ENCODE data around the gene ZNF69. TPM values are rescaled to one million over a fixed set of nuclear protein-coding genes. Genes with fewer than 3 reads are reported as not detected.

The ZNF69 gene
- total and polyA plus RNA-seq, 2 donors (not counting 3 experiments of a cell fraction or from before 2014, with no cell fraction given), result 1.9 to 5.6 TPM

DNA sequence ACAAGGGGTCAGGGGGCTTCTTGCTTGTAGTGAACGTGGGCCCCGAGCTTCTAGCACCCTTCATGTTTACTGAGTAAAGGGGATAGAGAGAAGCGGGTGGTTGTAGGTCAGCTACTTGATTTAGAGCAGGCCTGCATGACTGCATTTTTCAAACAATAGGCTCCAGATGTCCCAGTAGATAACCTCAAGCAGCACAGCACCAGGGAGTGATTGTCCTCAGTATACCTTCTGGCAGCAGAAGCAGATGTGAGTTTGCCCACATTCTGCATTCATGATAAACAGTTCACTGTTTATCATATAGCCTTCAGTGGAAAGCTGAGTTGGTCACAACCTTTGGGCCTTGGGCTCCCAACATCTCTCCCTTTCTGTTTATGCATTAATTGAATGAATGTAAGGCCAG, 34.2 kb upstream of the ZNF69 start:
- FAIRE-seq (no peak), DNase-seq (ENCODE audit: low read depth, low spot score) (no peak)
- peaks cover 0 to 3% of the 10 kb centered on the region in 2 experiments for H3K27me3 ChIP-seq (ENCODE audit: control insufficient read depth in 2 of 2, insufficient read depth in 2 of 2, low read length in 2 of 2)
- H3K9me1 ChIP-seq (replicated peaks; ENCODE audit: control insufficient read depth, extremely low read depth, insufficient read depth, low read length), result no peaks in the 10 kb centered on the region
- ChIA-PET CTCF (no interaction called here), POLR2A (no interaction called here)
- TF ChIP-seq, protein P1, sequence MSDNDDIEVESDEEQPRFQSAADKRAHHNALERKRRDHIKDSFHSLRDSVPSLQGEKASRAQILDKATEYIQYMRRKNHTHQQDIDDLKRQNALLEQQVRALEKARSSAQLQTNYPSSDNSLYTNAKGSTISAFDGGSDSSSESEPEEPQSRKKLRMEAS (IDR thresholded peaks at IDR 0.05; ENCODE audit: insufficient read depth, insufficient read length), result no peak
- TF ChIP-seq JUN (IDR thresholded peaks at IDR 0.05; ENCODE audit: borderline replicate concordance, insufficient read depth, insufficient read length, low read depth) (no peak), GATA2 (IDR thresholded peaks at IDR 0.05; ENCODE audit: insufficient read depth, insufficient read length, low read depth, low read length) (no peak), POLR2AphosphoS5 (IDR thresholded peaks at IDR 0.05; ENCODE audit: insufficient read depth, low read depth, low read length) (no peak), FOS (IDR thresholded peaks at IDR 0.05; ENCODE audit: borderline replicate concordance, insufficient read depth, low read length) (no peak), MYC (IDR thresholded peaks at IDR 0.05; ENCODE audit: low read depth, low read length) (no peak), EZH2 (IDR thresholded peaks at IDR 0.05; ENCODE audit: borderline replicate concordance, low read depth, low read length, severe bottlenecking) (no peak), POLR2A (IDR thresholded peaks at IDR 0.05; ENCODE audit: low read depth, low read length) (no peak)
- TF ChIP-seq, protein P2, sequence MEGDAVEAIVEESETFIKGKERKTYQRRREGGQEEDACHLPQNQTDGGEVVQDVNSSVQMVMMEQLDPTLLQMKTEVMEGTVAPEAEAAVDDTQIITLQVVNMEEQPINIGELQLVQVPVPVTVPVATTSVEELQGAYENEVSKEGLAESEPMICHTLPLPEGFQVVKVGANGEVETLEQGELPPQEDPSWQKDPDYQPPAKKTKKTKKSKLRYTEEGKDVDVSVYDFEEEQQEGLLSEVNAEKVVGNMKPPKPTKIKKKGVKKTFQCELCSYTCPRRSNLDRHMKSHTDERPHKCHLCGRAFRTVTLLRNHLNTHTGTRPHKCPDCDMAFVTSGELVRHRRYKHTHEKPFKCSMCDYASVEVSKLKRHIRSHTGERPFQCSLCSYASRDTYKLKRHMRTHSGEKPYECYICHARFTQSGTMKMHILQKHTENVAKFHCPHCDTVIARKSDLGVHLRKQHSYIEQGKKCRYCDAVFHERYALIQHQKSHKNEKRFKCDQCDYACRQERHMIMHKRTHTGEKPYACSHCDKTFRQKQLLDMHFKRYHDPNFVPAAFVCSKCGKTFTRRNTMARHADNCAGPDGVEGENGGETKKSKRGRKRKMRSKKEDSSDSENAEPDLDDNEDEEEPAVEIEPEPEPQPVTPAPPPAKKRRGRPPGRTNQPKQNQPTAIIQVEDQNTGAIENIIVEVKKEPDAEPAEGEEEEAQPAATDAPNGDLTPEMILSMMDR (IDR thresholded peaks at IDR 0.05; ENCODE audit: extremely low read depth in 1 of 2, insufficient read depth in 1 of 2, low read depth in 1 of 2, low read length in 2 of 2), result no peak
- no peaks in the 10 kb centered on the region for H4K20me1 ChIP-seq (replicated peaks; ENCODE audit: control insufficient read depth, extremely low read depth, insufficient read depth, low read length)
- no peaks in the 10 kb centered on the region for H3K79me2 ChIP-seq (ENCODE audit: control insufficient read depth, insufficient read depth, low read length)
- no peak overlapping the region for H3K4me2 ChIP-seq (ENCODE audit: insufficient read depth, low read length)
- no peaks in the 10 kb centered on the region for H3K9me3 ChIP-seq (replicated peaks; ENCODE audit: control insufficient read depth, insufficient read depth, low read length)
- no peak overlapping the region for H3K27ac ChIP-seq (ENCODE audit: insufficient read depth, low read depth, low read length)
- intact Hi-C loops (cut with micrococcal nuclease), result no loop called here
- no TSS peak for BruUV-seq (replicated peaks)
- dilution Hi-C loops (cut with MboI; ENCODE audit: extremely low pct_ligation_motif_present, low sequenced_read_pairs), result no loop called here
- no peaks in the 10 kb centered on the region for H3K36me3 ChIP-seq (ENCODE audit: control insufficient read depth in 2 of 2, extremely low read depth in 1 of 2, insufficient read depth in 2 of 2, low read length in 2 of 2)
- H2AFZ ChIP-seq (ENCODE audit: low read depth, low read length), result no peak overlapping the region
- no peak overlapping the region for H3K9ac ChIP-seq (replicated peaks; ENCODE audit: extremely low read depth, insufficient read depth, low read length)
- H3K4me3 ChIP-seq (replicated peaks in 1 of 3; ENCODE audit: insufficient read depth in 1 of 3, low read depth in 1 of 3, low read length in 3 of 3), result no peak overlapping the region
- no peaks in the 10 kb centered on the region for H3K4me1 ChIP-seq (ENCODE audit: control insufficient read depth, extremely low read depth, insufficient read depth, low read length)
